GM19351 (cell line): ENCODE measurements around the gene RGS10.
A peak's percentile ranks its signal among the peaks of the same experiment; 100 is the strongest.
"Not testable (repeated sequence)": the region's sequence is repeated elsewhere in the genome, so short reads cannot be mapped to it uniquely, and the experiment has no call there.

ENCODE experiments used
- ATAC-seq: cut with Tn5 transposase; IDR thresholded peaks from one replicate; pipeline ENCODE4 v1.9.1; 2021; ENCODE audit warnings: mild to moderate bottlenecking, moderate library complexity; ENCODE audit not compliant: unreplicated experiment

The RGS10 gene

DNA sequence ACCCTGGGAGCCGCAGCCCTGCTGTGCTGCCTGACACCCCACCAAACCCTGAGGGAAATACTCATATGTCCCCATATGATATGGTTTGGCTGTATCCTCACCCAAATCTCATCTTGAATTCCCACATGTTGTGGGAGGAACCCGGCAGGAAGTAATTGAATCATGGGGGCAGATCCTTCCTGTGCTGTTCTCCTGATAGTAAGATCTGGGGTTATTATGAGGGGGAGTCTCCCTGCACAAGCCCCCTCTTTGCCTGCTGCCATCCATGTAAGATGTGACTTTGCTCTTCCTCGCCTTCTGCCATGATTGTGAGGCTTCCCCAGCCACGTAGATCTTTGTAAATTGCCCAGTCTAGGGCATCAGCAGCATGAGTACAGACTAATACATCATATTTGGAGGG, 68.7 kb downstream of the RGS10 start:
- ATAC-seq, result no peak

DNA sequence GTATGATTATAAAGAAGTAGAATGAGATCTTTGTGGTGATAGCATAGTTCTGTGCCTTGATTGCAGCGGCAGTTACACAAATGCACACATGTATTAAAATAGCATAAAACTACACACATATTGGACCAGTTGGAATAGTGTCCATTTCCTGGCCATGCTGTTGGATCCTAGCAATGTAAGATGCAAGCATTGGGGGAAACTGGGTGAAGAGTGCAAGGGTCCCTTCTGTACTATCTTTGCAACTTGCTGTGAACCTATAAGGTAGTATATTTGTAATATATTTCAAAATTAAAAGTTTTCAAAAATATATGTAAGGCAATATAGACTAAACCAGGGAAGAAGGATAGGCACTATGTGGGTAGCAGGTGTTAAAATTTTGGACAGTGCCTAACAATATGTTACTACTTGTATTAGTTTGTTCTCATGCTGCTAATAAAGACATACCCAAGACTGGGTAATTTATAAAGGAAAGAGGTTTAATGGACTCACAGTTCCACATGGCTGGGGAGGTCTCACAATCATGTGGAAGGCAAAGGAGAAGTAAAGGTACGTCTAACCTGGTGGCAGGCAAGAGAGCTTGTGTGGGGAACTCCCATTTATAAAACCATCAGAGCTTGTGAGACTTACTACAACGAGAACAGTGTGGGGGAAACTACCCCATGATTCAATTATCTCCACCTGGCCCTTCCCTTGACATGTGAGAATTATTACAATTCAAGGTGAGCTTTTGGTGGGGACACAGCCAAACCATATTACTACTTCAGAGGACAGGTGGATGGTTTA, 71.4 kb downstream of the RGS10 start:
- no peak for ATAC-seq

DNA sequence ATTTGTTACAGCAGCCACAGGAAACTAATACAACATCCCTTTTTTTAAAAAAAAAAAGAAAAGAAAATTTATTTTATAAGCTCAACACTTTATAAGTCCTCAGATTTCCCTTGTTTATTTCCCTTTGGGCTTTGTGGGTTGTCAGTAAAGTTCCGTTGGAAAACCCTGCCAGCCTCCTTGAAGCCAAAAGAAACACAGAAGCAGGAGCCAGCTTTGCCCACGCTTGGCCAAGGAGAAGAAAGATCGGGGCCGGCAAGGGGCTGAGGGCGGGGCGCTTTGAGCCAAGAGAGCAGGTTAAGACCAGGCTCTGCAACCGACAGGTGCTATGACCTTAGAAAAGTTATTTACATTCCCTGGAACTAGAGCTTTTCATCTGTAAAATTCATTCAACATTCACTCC, 72.7 kb downstream of the RGS10 start:
- ATAC-seq, result no peak

DNA sequence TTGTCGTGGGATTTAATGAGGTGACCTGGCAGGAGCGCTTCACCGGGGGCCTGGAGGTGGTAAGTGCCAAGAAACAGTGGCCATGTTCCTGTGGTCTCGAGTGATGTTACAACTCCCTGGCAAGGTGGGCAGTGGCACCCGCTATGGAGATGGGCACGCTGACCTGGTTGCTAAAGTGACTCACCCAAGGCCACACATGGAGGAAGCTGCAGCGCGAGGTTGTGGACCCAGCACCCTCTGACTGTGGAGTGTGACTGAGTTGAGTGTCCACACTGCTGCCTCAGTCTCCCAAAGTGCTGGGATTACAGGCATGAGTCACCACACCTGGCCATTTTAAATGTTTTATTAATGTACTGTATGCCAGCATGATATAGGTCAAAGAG, 73.2 kb downstream of the RGS10 start:
- no peak for ATAC-seq

DNA sequence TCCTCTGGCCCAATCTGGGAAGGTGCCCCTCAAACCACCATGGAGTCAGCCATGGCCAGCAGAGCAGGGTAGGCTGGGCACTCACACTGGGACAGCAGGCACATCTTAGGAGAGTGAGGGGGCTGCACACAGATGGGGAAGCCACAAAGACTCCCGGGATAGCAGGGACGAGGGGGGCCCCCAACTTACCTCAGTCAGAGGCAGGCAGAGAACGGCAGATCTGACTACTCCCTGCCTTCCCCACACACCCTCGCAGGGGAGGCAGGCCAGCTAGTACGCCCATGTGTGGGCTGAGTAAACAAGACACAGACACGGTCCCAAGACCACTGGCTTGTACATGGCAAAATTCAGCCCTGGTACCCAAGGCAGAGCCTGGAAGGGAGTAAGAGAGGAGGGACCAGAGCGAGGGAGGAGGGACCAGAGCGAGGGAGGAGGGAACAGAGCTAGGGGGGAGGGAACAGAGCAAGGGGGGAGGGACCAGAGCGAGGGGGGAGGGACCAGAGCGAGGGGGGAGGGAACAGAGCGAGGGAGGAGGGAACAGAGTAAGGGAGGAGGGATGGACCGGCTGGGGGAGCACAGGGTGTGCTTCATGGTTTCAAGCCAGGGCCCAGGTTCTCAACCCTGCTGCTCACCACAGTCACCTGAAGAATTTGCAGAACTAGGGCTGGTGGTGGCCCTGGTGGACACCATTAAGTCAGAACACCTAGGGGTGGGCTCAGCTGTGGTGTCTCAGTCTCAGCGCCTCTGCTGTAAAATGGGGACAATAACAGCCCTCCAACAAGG, 73.8 kb downstream of the RGS10 start:
- no peak for ATAC-seq

DNA sequence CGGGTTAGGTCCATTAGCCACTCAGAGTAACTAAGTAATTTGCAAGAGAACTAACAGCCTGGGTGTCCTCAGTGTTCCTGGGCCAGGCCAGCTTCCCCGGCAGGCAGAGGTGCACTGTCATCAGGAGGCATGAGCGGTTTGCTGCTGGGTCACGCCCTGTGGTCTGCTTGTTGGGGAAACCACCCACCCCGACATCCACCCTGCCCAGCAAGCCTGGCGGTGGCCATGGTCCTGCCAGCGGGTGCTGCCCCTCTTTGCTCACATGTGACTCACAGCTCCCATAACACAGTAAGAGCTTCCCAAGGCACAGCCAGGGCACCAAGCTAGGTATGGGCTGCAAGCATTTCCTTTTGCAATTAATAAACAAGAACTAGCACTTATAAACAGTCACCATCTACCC, 75.9 kb downstream of the RGS10 start:
- ATAC-seq, result no peak

DNA sequence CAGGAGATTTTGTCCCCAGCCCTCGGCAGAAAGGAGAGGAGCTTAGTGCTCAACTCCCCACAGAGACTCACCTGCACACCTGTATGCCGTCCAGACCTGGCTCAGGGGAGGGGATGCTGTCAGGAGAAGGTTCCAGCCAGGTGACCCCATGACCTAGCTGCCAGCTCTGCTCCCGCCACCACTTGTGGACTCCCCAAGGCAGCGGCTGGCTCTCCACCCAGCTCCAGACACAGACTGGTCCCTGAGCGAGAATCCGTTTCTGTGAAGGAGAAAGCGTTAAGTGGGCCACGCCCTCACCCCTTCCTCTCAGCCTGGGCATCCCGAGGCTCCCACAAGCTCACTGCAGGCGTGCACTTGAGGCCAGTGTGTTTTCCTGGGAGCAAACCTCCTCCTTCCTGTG, 76.4 kb downstream of the RGS10 start:
- ATAC-seq, result no peak

DNA sequence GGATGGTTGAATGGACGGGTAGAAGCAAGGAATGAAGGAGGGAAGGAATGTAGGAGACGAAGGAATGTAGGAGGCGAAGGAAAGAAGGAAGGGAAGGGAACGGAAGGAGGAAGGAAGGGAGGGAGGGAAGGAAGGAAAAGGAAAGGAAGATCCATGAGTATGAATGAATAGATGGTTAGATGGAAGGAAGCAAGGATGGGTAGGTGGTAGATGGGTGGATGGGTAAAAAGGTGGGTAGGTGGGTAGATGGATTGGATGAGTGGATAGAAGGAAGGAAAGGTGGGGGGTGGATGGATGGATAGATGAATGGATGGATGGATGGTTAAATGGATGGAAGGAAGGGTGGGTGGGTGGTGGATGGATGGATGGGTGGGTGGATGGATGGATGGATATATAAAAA, 77.4 kb downstream of the RGS10 start:
- no peak for ATAC-seq

DNA sequence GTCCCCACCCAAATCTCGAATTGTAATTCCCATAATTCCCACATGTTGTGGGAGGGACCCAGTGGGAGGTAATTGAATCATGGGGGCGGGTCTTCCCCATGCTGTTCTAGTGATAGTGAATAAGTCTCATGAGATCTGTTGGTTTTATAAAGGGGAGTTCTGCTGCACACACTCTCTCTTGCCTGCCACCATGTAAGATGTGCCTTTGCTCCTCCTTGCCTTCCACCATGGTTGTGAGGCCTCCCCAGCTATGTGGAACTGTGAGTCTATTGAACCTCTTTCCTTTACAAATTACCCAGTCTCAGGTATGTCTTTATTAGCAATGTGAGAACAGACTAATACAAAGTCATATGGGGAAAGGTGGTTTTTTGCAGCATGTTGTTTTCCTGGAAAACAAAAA, 79.3 kb downstream of the RGS10 start:
- ATAC-seq, result not testable (repeated sequence)

DNA sequence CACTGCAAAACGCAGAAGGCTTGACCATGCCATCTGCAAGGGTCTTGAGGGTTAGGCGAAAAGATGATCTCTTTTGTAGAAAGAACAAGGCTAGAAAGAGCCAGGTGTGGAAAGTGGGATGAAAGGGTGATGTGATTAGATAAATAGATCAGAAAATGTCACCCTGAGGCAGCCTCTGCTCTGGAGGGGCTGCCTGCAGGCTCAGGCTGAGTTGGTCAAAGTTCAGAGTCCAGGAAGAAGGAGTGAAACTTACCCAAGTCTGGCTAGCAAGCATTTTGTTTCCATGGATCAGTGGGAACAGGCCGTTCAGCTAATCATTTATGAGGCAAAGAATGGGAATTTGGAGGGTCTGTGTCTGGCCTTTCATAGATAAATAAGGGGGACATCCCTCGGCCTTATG, 79.7 kb downstream of the RGS10 start:
- no peak for ATAC-seq

DNA sequence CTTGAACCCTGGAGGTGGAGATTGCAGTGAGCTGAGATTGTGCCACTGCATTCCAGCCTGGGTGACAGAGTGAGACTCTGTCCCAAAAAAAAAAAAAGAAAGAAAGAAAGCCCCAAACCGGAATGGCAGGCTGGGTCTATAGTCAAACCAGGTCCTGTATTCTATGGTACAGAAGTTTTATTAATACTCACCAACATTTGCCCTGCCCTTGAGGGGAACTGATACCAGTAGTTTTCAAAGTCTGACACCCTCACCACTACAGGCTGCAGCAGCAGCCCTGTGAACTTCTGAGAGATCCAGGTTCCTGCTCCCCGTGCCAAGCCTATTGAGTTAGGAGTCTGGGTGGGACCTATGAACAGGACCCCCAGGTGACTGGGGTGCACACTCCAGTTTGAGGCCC, 80.6 kb downstream of the RGS10 start:
- peak; percentile 84 for ATAC-seq

DNA sequence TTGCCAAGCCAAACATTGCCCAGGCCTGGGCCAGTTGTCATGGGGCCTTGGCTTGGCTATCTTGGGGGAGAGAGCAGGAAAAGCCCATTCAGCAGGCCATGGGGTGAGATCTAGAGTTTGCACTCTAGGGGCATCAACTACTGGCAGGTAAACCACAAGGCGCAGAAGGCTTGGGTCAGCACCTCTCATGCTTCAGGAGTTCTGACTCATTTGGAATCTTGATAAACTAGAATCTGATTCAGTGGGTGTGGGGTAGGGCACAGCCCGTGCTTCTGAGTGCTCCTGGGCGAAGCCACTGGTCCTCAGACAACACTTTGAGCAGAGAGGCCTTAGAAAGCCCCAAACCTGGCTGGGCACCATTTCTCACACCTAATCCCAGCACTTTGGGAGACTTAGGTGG, 81.1 kb downstream of the RGS10 start:
- ATAC-seq, result peak; percentile 62

DNA sequence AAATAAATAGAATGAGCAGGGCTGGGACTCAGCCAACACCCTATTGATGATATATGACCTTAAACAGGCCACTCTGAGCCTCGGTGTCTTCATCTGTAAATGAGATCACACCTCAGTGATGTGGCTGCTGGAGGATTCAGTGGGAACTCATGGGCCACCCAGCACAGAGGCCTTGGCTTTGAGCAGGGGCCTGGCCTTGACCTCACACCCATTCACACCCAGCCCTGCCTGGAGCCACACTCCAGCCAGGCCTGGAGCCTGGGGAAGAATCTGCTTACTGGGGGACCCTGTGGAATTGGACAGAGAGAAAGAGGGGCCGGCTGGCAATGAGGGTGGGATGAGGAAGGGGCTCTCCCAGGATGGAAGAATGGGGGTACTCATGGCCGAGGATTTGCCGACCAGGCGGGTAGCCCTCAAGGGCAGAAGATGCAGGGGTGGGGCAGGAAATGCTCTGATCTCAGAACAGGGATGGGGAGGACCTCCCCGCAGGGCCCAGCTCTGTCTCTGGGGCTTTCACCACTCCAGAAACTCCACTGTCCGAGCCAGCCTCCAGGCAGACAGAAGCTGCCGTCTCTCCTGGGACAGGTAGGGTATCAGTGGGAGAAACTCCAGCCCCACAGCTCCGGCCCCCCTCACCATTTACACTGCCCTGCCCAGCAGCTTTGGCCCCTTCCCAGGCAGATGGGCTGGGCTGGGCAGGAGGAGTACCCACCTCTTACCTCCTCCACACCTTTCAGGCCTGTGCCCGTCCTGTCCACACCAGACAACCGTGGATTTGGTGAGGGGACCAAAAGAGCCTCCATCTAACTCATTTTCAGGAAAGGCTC, 81.9 kb downstream of the RGS10 start:
- no peak for ATAC-seq

DNA sequence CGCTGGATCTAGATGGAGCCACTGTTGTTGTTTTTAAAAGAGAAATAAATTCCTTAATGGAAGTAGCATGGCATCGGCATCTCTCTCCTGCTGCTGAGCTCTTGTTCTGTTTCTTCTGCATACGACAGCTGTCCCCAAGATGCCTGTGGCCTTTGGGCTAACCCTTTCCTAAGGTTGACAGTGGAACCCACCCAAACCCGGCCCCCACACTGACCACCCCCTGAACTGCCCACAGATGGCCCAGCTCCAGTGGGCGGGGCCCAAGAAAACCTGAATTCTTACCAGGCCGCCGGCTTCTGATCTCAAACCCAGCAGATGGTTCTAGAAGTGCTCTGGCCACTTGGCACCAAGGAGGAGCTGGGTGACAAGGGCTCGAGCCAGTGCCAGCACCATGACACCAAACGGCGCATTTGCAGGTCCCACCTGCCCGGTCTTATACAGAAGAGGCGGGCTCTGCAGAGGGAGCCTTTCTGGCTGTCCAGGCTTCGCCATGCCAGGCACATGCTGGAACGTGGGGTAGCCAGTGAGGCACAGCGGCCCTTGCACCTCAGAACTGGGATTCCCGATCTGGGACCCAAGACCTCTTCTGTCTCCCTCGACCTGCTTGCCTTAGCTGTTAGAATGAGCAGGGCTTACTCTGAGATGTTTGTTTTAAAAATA, 82.7 kb downstream of the RGS10 start:
- ATAC-seq, result no peak

DNA sequence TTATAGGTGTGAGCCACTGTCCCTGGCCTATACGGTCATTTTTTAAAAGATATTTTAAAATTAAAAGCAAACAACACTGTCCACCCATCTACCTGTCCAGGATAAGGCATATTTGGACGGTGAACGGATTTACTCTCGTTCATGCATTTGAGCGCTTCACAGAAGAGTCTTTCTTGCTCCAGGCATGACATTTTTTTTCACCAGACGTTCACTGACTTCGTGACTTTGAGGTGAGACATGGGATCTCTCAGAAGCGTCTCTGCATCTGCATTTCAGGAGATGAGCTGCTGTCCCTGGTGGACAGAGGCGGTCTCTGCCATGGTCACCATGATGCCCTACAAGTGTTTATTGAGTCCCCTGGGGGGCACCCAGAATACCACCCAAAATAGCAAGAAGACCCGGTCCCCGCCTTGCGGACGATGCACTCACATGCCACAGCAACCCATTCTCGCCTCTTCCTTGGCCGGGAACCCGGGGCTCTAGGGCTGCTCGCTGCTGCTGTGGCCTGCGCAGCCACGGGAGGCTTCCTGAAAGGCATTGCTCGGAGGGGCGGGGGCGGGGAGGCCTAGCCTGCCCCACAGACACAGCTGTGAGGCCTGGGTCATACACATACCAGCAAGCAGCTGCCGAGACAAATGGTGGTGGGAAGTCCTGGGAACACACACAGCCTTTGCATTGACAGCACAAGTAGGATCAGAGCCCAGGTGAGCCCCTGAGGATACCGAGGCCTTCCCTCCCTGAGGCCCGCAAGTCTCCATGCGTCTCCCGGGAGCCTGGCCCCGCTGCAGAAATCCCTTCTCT, 84.4 kb downstream of the RGS10 start:
- ATAC-seq, result no peak

DNA sequence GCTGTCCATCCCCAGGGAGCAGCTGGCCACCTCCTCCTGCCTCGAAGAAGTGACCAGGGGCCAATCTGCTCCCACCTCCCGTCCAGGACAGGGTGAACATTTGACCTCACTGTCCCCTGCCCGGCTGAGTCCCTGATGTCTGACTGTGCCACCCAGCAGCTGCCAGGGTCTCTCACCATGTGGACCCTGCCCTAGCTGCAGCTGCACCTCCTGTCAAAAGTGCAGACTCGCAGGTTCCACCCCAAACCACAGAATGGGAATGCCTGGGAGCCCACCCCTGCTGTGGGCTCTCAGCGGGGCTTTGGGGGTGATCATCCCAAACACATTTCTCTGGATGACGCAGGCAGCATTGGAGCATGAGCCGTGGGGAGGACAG, 86.1 kb downstream of the RGS10 start:
- ATAC-seq, result no peak

DNA sequence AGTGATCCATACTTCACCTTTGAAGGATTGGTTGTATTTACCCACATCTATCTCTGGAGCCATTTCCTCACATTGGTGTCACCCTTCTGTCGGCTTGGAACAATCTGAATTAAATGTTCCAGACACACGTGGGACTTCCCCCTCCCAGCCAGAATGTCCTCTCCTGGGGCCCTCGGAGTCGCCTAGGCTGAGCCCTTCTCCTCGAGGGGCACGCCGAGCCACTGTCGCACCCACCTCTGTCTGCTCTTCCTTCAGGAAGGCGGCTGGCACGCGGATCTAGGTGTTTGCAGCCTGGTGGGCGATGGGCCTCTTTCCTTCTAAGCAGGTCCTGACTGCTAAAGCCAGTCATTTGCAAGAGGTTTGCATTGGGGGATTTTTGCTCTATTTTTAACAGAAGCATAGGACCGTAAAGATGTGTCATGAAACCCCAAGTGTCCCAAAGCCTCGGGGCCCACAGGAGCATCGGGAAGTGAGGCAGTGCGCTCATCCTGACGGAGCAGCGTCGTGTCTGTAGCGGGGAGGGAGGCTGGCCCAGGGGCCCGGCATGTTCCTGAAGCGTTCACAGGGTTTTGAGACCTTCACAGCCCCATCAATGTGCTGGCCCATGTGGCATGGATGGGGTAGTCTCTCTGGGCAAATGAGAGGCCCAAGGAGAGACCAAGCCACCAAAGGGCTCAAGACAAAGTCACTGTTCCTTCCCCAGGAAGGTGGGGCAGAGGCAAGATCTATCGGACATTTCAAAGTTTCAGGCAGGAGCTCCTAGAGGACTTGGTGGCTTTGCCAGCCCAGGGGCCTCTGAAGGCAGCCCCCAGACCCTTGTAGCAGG, 86.7 kb downstream of the RGS10 start:
- peak; percentile 66 for ATAC-seq

DNA sequence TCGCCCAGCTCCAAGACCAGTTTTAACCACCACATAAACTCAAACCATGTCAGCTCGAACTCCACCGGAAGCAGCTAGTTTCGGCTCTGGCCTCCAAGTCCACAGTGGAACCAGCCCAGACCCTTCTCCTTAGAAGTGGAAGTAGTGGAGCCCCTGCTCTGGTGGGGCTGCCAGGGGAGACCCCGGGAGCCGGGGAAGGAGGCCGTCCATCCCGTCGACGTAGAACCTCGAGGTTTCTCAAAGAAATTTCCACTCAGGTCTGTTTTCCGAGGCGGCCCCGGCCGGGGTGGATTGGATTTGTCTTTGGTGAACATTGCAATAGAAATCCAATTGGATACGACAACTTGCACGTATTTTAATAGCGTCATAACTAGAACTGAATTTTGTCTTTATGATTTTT, 87.5 kb downstream of the RGS10 start:
- ATAC-seq, result no peak

DNA sequence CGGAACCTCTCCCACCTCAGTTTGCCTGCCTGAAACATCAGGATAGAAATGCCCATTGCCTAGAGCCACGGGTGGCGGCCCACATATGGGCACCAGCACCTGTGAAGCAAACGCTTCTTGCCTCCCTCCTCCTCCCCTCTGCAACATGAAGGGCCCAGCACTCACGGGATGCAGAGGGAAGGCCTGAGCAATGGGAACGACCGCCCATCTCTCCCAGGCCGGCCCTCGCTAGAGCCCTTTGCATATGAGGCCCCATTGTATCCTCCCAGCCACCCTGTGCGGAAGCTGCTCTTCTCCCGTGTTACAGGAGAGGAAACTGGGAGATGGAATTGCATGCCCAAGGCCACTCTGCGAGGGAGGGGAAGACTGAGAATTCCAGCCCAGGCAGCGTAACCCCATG, 88.2 kb downstream of the RGS10 start:
- no peak for ATAC-seq
